22Rv1 (cell line): ENCODE measurements around the gene KCNRG.

Experiments used
- ZFX ChIP-seq: fragments of 450-650 bp; IDR thresholded peaks from 2 replicates; pipeline ENCODE4 v1.6.1; 2017; ENCODE audit warnings: antibody characterized with exemption, borderline replicate concordance
- TF ChIP-seq, protein P1 (sequence below): fragments of 450-650 bp; IDR thresholded peaks from 2 replicates; pipeline ENCODE4 v1.5.1; 2017; ENCODE audit warnings: mild to moderate bottlenecking

DNA sequence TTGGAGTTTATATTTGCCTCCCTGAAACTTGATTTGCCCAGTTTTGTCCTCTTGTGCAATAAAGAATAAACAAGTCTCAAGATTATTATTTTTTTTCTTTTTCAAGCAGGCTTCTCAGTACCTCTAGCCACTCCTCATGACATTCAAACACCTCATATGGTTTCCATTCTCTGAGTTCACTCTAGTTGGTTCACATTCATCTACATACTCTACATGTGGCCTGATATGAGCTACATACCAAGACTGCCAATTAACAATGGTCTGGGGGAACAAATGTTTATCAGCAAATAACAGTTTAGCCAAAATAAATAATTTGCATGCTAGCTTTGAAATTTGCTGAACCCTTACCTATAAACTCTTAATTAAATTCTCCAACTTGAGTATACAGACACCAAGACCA, 22.5 kb downstream of the KCNRG start:
- TF ChIP-seq, protein P1, sequence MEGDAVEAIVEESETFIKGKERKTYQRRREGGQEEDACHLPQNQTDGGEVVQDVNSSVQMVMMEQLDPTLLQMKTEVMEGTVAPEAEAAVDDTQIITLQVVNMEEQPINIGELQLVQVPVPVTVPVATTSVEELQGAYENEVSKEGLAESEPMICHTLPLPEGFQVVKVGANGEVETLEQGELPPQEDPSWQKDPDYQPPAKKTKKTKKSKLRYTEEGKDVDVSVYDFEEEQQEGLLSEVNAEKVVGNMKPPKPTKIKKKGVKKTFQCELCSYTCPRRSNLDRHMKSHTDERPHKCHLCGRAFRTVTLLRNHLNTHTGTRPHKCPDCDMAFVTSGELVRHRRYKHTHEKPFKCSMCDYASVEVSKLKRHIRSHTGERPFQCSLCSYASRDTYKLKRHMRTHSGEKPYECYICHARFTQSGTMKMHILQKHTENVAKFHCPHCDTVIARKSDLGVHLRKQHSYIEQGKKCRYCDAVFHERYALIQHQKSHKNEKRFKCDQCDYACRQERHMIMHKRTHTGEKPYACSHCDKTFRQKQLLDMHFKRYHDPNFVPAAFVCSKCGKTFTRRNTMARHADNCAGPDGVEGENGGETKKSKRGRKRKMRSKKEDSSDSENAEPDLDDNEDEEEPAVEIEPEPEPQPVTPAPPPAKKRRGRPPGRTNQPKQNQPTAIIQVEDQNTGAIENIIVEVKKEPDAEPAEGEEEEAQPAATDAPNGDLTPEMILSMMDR = no peak
- TF ChIP-seq ZFX = no peak
